WTC11 (cell line): ENCODE data around the gene EXD3. TPM values are rescaled to one million over a fixed set of nuclear protein-coding genes. Genes with fewer than 3 reads are reported as not detected.

Source experiments
- ATAC-seq: fragments of 200-7000 bp; cut with Tn5 transposase; 2 replicates; pipeline ENCODE4 v1.10.0; 2021; ENCODE audit warnings: mild to moderate bottlenecking, moderate library complexity
- CTCF ChIA-PET: fragments of 300-600 bp; sonication (Branson Sonifier 250); formaldehyde crosslinking; loops from one replicate; lab custom pipeline; 2021; ENCODE audit warnings: antibody characterized with exemption; lab: Charles Lee
- POLR2A ChIA-PET: fragments of 350-600 bp; sonication (Branson Sonifier 250); formaldehyde crosslinking; loops from one replicate; lab custom pipeline; 2021; ENCODE audit warnings: antibody characterized with exemption; lab: Charles Lee
- DNase-seq: peaks from one replicate; pipeline ENCODE4 v3.0.0; 2021; ENCODE audit warnings: low spot score
- H3K27ac Mint-ChIP-seq: 2 replicates; pipeline ENCODE4 v1.8.0; 2021; ENCODE audit warnings: mixed read lengths
- H3K27me3 Mint-ChIP-seq: 2 replicates; pipeline ENCODE4 v1.8.0; 2021; ENCODE audit warnings: low read depth, mild to moderate bottlenecking, moderate library complexity, mixed read lengths
- H3K36me3 Mint-ChIP-seq: 2 replicates; pipeline ENCODE4 v1.8.0; 2021; ENCODE audit warnings: mixed read lengths
- H3K4me1 Mint-ChIP-seq: 2 replicates; pipeline ENCODE4 v1.8.0; 2022; ENCODE audit warnings: mixed read lengths
- H3K4me3 Mint-ChIP-seq: 2 replicates; pipeline ENCODE4 v1.8.0; 2021; ENCODE audit warnings: mild to moderate bottlenecking, moderate library complexity, mixed read lengths
- H3K9me3 Mint-ChIP-seq: 2 replicates; pipeline ENCODE4 v1.8.0; 2021; ENCODE audit warnings: mixed read lengths
- CBFB ChIP-seq: sonication (generic); formaldehyde crosslinking; IDR thresholded peaks from 2 replicates; pipeline ENCODE4 v1.8.1; 2022; ENCODE audit warnings: mild to moderate bottlenecking, low read depth, missing genetic modification reagents
- CREM ChIP-seq: sonication (generic); formaldehyde crosslinking; IDR thresholded peaks from 2 replicates; pipeline ENCODE4 v1.8.1; 2022; ENCODE audit warnings: mild to moderate bottlenecking, missing genetic modification reagents, moderate library complexity
- GRHL2 ChIP-seq: fragments of 250-450 bp; sonication (Bioruptor Pico); IDR thresholded peaks from 2 replicates; pipeline ENCODE4 v1.8.0; 2022; ENCODE audit warnings: mild to moderate bottlenecking, moderate library complexity; ENCODE audit not compliant: insufficient replicate concordance, severe bottlenecking
- IRF2 ChIP-seq: sonication (generic); formaldehyde crosslinking; IDR thresholded peaks from 2 replicates; pipeline ENCODE4 v1.8.0; 2022; ENCODE audit warnings: low read depth, missing genetic modification reagents, borderline replicate concordance
- JAZF1 ChIP-seq: fragments of 250-450 bp; sonication (Bioruptor Pico); IDR thresholded peaks from 2 replicates; pipeline ENCODE4 v1.9.0; 2021; ENCODE audit warnings: moderate library complexity, mild to moderate bottlenecking, inconsistent platforms
- JUN ChIP-seq: sonication (generic); formaldehyde crosslinking; IDR thresholded peaks from 2 replicates; pipeline ENCODE4 v1.8.0; 2023; ENCODE audit warnings: mild to moderate bottlenecking, missing genetic modification reagents
- MXD4 ChIP-seq: fragments of 250-450 bp; sonication (Bioruptor Pico); IDR thresholded peaks from 2 replicates; pipeline ENCODE4 v1.8.0; 2021; ENCODE audit warnings: mild to moderate bottlenecking, moderate library complexity, borderline replicate concordance
- SOX15 ChIP-seq: fragments of 250-450 bp; sonication (Bioruptor Pico); IDR thresholded peaks from 2 replicates; pipeline ENCODE4 v1.9.0; 2021; ENCODE audit warnings: mild to moderate bottlenecking
- ZBTB21 ChIP-seq: sonication (generic); formaldehyde crosslinking; IDR thresholded peaks from 2 replicates; pipeline ENCODE4 v1.8.1; 2023; ENCODE audit warnings: mild to moderate bottlenecking, missing genetic modification reagents, borderline replicate concordance
- ZNF121 ChIP-seq: sonication (generic); formaldehyde crosslinking; IDR thresholded peaks from 2 replicates; pipeline ENCODE4 v1.8.0; 2023; ENCODE audit warnings: missing genetic modification reagents
- total RNA-seq: library from RNA; stranded (reverse); gene quantifications from 3 replicates; pipeline ENCODE4 v1.2.3, GENCODE V29; 2021
- TF ChIP-seq, protein P1 (sequence below): fragments of 250-450 bp; sonication (Bioruptor Pico); IDR thresholded peaks from 2 replicates; pipeline ENCODE4 v1.8.0; 2021; ENCODE audit warnings: mild to moderate bottlenecking
- TF ChIP-seq, protein P2 (sequence below): sonication (generic); formaldehyde crosslinking; IDR thresholded peaks from 2 replicates; pipeline ENCODE4 v1.8.1; 2022; ENCODE audit warnings: mild to moderate bottlenecking, moderate library complexity, missing genetic modification reagents
- TF ChIP-seq, protein P3 (sequence below): sonication (generic); formaldehyde crosslinking; IDR thresholded peaks from 2 replicates; pipeline ENCODE4 v1.8.0; 2023; ENCODE audit warnings: missing genetic modification reagents
- TF ChIP-seq, protein P4 (sequence below): fragments of 200-600 bp; IDR thresholded peaks from 2 replicates; pipeline ENCODE4 v1.8.0; 2022; ENCODE audit warnings: antibody characterized with exemption
- TF ChIP-seq, protein P5 (sequence below): sonication (generic); formaldehyde crosslinking; IDR thresholded peaks from 2 replicates; pipeline ENCODE4 v1.8.0; 2022; ENCODE audit warnings: mild to moderate bottlenecking, missing genetic modification reagents
- TF ChIP-seq, protein P6 (sequence below): sonication (generic); formaldehyde crosslinking; IDR thresholded peaks from 2 replicates; pipeline ENCODE4 v1.8.1; 2023; ENCODE audit warnings: mild to moderate bottlenecking, missing genetic modification reagents, moderate library complexity
- TF ChIP-seq, protein P7 (sequence below): sonication (generic); formaldehyde crosslinking; IDR thresholded peaks from 2 replicates; pipeline ENCODE4 v1.8.1; 2023; ENCODE audit warnings: mild to moderate bottlenecking, missing genetic modification reagents, borderline replicate concordance
- TF ChIP-seq, protein P8 (sequence below): fragments of 250-450 bp; sonication (Bioruptor Pico); IDR thresholded peaks from 2 replicates; pipeline ENCODE4 v2.1.2; 2022; ENCODE audit warnings: mild to moderate bottlenecking, moderate library complexity
- TF ChIP-seq, protein P9 (sequence below): fragments of 250-450 bp; sonication (Bioruptor Pico); conservative IDR thresholded peaks from 2 replicates; pipeline ENCODE4 v1.9.0; 2021; ENCODE audit warnings: mild to moderate bottlenecking
- TF ChIP-seq, protein P10 (sequence below): sonication (generic); formaldehyde crosslinking; IDR thresholded peaks from 2 replicates; pipeline ENCODE4 v1.8.0; 2022; ENCODE audit warnings: mild to moderate bottlenecking, missing genetic modification reagents

The EXD3 gene
- total RNA-seq, 1 experiment from 2014 or later, result 21.2 TPM

DNA sequence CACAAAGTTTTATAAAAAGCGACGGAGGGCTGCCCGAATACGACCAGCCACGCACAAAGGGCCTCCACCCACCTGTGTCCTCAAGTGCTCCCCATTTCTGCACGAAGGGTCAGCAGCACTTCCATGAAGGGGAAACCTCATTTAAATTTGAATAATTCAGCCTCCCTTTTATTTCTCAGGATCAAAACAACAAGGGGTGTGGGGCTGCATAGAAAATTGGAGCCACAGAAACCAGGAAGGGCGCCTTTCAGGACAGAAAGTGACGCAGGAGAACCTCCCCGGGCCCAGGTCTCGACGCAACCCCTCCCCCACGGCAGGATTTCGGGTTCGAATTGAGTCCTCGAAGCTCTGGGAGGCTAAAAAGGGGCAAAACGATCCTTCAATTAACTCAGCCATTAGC, 123.0 kb downstream of the EXD3 start:
- DNase-seq, result peak; percentile 52
- Mint-ChIP-seq H3K27me3 (peaks cover 32% of the 10 kb centered on the region), H3K36me3 (no peaks in the 10 kb centered on the region)

More for the DNA sequence above, 123.0 kb downstream of the EXD3 start:
- Mint-ChIP-seq H3K9me3 (no peaks in the 10 kb centered on the region), H3K4me1 (peaks cover 45% of the 10 kb centered on the region), H3K27ac (peak overlapping the region; percentile 97), H3K4me3 (peak overlapping the region; percentile 94)
- TF ChIP-seq, protein P1, sequence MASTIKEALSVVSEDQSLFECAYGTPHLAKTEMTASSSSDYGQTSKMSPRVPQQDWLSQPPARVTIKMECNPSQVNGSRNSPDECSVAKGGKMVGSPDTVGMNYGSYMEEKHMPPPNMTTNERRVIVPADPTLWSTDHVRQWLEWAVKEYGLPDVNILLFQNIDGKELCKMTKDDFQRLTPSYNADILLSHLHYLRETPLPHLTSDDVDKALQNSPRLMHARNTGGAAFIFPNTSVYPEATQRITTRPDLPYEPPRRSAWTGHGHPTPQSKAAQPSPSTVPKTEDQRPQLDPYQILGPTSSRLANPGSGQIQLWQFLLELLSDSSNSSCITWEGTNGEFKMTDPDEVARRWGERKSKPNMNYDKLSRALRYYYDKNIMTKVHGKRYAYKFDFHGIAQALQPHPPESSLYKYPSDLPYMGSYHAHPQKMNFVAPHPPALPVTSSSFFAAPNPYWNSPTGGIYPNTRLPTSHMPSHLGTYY, result no peak
- TF ChIP-seq, protein P2, sequence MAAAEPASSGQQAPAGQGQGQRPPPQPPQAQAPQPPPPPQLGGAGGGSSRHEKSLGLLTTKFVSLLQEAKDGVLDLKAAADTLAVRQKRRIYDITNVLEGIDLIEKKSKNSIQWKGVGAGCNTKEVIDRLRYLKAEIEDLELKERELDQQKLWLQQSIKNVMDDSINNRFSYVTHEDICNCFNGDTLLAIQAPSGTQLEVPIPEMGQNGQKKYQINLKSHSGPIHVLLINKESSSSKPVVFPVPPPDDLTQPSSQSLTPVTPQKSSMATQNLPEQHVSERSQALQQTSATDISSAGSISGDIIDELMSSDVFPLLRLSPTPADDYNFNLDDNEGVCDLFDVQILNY (CRISPR knock-in tag), result no peak
- TF ChIP-seq, protein P3, sequence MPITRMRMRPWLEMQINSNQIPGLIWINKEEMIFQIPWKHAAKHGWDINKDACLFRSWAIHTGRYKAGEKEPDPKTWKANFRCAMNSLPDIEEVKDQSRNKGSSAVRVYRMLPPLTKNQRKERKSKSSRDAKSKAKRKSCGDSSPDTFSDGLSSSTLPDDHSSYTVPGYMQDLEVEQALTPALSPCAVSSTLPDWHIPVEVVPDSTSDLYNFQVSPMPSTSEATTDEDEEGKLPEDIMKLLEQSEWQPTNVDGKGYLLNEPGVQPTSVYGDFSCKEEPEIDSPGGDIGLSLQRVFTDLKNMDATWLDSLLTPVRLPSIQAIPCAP (CRISPR knock-in tag), result no peak
- TF ChIP-seq IRF2 (CRISPR knock-in tag) (no peak), MXD4 (no peak), ZNF121 (CRISPR knock-in tag) (no peak), JAZF1 (CRISPR knock-in tag) (no peak), GRHL2 (no peak), ZBTB21 (CRISPR knock-in tag) (no peak), JUN (no peak), CBFB (CRISPR knock-in tag) (no peak), CREM (CRISPR knock-in tag) (no peak), SOX15 (CRISPR knock-in tag) (no peak)
- TF ChIP-seq, protein P4, sequence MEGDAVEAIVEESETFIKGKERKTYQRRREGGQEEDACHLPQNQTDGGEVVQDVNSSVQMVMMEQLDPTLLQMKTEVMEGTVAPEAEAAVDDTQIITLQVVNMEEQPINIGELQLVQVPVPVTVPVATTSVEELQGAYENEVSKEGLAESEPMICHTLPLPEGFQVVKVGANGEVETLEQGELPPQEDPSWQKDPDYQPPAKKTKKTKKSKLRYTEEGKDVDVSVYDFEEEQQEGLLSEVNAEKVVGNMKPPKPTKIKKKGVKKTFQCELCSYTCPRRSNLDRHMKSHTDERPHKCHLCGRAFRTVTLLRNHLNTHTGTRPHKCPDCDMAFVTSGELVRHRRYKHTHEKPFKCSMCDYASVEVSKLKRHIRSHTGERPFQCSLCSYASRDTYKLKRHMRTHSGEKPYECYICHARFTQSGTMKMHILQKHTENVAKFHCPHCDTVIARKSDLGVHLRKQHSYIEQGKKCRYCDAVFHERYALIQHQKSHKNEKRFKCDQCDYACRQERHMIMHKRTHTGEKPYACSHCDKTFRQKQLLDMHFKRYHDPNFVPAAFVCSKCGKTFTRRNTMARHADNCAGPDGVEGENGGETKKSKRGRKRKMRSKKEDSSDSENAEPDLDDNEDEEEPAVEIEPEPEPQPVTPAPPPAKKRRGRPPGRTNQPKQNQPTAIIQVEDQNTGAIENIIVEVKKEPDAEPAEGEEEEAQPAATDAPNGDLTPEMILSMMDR, result no peak
- TF ChIP-seq, protein P5, sequence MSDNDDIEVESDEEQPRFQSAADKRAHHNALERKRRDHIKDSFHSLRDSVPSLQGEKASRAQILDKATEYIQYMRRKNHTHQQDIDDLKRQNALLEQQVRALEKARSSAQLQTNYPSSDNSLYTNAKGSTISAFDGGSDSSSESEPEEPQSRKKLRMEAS (CRISPR knock-in tag), result no peak
- TF ChIP-seq, protein P6, sequence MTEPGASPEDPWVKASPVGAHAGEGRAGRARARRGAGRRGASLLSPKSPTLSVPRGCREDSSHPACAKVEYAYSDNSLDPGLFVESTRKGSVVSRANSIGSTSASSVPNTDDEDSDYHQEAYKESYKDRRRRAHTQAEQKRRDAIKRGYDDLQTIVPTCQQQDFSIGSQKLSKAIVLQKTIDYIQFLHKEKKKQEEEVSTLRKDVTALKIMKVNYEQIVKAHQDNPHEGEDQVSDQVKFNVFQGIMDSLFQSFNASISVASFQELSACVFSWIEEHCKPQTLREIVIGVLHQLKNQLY (CRISPR knock-in tag), result no peak
- TF ChIP-seq, protein P7, sequence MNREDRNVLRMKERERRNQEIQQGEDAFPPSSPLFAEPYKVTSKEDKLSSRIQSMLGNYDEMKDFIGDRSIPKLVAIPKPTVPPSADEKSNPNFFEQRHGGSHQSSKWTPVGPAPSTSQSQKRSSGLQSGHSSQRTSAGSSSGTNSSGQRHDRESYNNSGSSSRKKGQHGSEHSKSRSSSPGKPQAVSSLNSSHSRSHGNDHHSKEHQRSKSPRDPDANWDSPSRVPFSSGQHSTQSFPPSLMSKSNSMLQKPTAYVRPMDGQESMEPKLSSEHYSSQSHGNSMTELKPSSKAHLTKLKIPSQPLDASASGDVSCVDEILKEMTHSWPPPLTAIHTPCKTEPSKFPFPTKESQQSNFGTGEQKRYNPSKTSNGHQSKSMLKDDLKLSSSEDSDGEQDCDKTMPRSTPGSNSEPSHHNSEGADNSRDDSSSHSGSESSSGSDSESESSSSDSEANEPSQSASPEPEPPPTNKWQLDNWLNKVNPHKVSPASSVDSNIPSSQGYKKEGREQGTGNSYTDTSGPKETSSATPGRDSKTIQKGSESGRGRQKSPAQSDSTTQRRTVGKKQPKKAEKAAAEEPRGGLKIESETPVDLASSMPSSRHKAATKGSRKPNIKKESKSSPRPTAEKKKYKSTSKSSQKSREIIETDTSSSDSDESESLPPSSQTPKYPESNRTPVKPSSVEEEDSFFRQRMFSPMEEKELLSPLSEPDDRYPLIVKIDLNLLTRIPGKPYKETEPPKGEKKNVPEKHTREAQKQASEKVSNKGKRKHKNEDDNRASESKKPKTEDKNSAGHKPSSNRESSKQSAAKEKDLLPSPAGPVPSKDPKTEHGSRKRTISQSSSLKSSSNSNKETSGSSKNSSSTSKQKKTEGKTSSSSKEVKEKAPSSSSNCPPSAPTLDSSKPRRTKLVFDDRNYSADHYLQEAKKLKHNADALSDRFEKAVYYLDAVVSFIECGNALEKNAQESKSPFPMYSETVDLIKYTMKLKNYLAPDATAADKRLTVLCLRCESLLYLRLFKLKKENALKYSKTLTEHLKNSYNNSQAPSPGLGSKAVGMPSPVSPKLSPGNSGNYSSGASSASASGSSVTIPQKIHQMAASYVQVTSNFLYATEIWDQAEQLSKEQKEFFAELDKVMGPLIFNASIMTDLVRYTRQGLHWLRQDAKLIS (CRISPR knock-in tag), result no peak
- TF ChIP-seq, protein P8, sequence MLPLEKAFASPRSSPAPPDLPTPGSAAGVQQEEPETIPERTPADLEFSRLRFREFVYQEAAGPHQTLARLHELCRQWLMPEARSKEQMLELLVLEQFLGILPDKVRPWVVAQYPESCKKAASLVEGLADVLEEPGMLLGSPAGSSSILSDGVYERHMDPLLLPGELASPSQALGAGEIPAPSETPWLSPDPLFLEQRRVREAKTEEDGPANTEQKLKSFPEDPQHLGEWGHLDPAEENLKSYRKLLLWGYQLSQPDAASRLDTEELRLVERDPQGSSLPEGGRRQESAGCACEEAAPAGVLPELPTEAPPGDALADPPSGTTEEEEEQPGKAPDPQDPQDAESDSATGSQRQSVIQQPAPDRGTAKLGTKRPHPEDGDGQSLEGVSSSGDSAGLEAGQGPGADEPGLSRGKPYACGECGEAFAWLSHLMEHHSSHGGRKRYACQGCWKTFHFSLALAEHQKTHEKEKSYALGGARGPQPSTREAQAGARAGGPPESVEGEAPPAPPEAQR (CRISPR knock-in tag), result no peak
- TF ChIP-seq, protein P9, sequence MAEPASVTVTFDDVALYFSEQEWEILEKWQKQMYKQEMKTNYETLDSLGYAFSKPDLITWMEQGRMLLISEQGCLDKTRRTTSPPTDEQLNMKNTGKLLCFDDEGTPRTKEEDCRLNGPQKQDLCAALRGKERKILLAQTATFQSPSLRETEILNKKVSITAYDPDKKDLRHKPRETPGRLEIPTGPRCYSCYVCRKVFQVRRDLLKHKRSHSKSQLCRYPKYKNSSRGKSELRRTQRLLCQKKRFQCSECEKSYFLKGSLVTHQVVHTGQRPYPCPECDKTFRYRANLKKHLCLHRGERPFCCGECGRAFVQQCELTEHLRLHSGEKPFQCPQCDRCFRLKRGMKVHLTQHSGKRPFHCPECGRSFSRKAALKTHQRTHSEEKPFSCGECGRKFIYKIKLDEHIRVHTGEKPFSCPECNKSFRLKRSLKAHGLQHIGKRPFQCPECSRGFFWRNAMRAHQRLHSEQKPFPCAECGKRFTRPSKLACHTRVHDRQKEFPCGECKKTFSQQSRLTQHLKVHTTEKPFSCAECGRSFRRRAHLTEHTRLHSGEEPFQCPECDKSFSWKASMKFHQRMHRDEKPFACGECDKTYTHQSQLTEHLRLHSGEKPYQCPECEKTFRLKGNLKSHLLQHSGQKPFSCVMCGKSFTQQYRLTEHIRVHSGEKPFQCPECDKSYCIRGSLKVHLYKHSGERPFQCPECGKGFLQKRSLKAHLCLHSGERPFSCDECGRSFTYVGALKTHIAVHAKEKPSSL, result no peak
- TF ChIP-seq, protein P10, sequence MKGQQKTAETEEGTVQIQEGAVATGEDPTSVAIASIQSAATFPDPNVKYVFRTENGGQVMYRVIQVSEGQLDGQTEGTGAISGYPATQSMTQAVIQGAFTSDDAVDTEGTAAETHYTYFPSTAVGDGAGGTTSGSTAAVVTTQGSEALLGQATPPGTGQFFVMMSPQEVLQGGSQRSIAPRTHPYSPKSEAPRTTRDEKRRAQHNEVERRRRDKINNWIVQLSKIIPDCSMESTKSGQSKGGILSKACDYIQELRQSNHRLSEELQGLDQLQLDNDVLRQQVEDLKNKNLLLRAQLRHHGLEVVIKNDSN (CRISPR knock-in tag), result no peak
- ChIA-PET CTCF (interaction anchor here (0.6 to 8.6 kb wide), 5 partner anchors 13 to 330 kb away, joined by 3 to 172 read pairs (median 8); partner anchors contain the start of genes TOR4A and UAP1L1), POLR2A (interaction anchor here (0.6 kb wide), 1 partner anchor 451 kb away, joined by 3 read pairs; no protein-coding TSS in a partner anchor)
- no peak for ATAC-seq
